OCI-LY1 (cell line): ENCODE measurements around the gene MFAP3L.

Experiments used
- CTCF ChIP-seq: fragments of 200-600 bp; sonication (generic), shearing (Covaris generic); IDR thresholded peaks from 2 replicates; pipeline ENCODE4 v1.5.1; 2017; ENCODE audit warnings: mild to moderate bottlenecking, antibody characterized with exemption, low read length, moderate library complexity, mixed read lengths
- EZH2 ChIP-seq: fragments of 200-600 bp; sonication (generic), shearing (Covaris generic); IDR thresholded peaks from 2 replicates; pipeline ENCODE4 v1.8.0; 2017; ENCODE audit warnings: borderline replicate concordance, mixed run types, mild to moderate bottlenecking, antibody characterized with exemption, low read length, moderate library complexity, mixed read lengths

- TF ChIP-seq CTCF: no peak
- no peak for TF ChIP-seq EZH2
Measured at GRCh38 chr4:169956091-169956843, 69.9 kb downstream of the MFAP3L start.
